GM12872 (cell line): ENCODE results near the gene CEBPA.

Experiments used
- CTCF ChIP-seq: IDR thresholded peaks from 3 replicates; pipeline ENCODE4 v1.5.1; 2011; ENCODE audit warnings: low read depth, mild to moderate bottlenecking, low read length, moderate library complexity; ENCODE audit not compliant: insufficient read depth

CEBPA gene

GRCh38 chr19:33309826-33310225 lies 7.5 kb upstream of the CEBPA start:
- TF ChIP-seq CTCF: no peak

- TF ChIP-seq CTCF: no peak
Measured at GRCh38 chr19:33306853-33307792, 4.8 kb upstream of the CEBPA start.

GRCh38 chr19:33306191-33306590 lies 3.9 kb upstream of the CEBPA start:
- no peak for TF ChIP-seq CTCF

GRCh38 chr19:33304760-33305647 lies 2.7 kb upstream of the CEBPA start:
- no peak for TF ChIP-seq CTCF

- TF ChIP-seq CTCF: no peak
Measured at GRCh38 chr19:33304371-33304759, 2.0 kb upstream of the CEBPA start.

- no peak for TF ChIP-seq CTCF
Measured at GRCh38 chr19:33303791-33304345, 1.5 kb upstream of the CEBPA start.
